ENCODE measurements around the gene WNT11. TPM values are rescaled to one million over a fixed set of nuclear protein-coding genes. Genes with fewer than 3 reads are reported as not detected.

The WNT11 gene
- total RNA-seq, 1 experiment from 2014 or later, result not detected

GRCh38 chr11:76251576-76251975, 45.3 kb upstream of the WNT11 start:
- Histone ChIP-seq H3K79me2 (ENCODE audit: low read depth) (no peaks in the 10 kb centered on the region), H3F3A (ENCODE audit: insufficient read depth, low read depth) (no peaks in the 10 kb centered on the region), H3K27me3 (ENCODE audit: insufficient read depth, low read depth) (peaks cover 33% of the 10 kb centered on the region), H3K4me1 (replicated peaks; ENCODE audit: insufficient read depth) (no peaks in the 10 kb centered on the region), H3K9me2 (ENCODE audit: insufficient read depth) (no peaks in the 10 kb centered on the region), H3K27ac (no peak overlapping the region), H2AFZ (no peak overlapping the region), H3K4me3 (no peak overlapping the region), H3K9me3 (ENCODE audit: insufficient read depth, low read depth) (peaks cover 3% of the 10 kb centered on the region; the same call in 1 of the 2 replicates), H4K20me1 (ENCODE audit: insufficient read depth) (no peaks in the 10 kb centered on the region), H3K4me2 (no peak overlapping the region), H3K36me3 (ENCODE audit: low read depth) (no peaks in the 10 kb centered on the region)
- ChIA-PET POLR2A (ENCODE audit: unreplicated experiment) (no interaction called here), CTCF (no interaction called here)
- intact Hi-C loops (cut with micrococcal nuclease; ENCODE audit: unreplicated experiment), result no loop called here
- DNase-seq, result no peak
- no TSS peak for BruUV-seq (replicated peaks)
- TF ChIP-seq EZH2 (IDR thresholded peaks at IDR 0.05; ENCODE audit: low read depth), result no peak
- TF ChIP-seq CTCF (conservative IDR thresholded peaks at IDR 0.05), result no peak

- Histone ChIP-seq H3K9me3 (ENCODE audit: insufficient read depth, low read depth) (peaks cover 3% of the 10 kb centered on the region; the same call in 1 of the 2 replicates), H3K36me3 (ENCODE audit: low read depth) (no peaks in the 10 kb centered on the region), H4K20me1 (ENCODE audit: insufficient read depth) (no peaks in the 10 kb centered on the region), H3K4me1 (replicated peaks; ENCODE audit: insufficient read depth) (no peaks in the 10 kb centered on the region), H3K4me2 (no peak overlapping the region), H3K79me2 (ENCODE audit: low read depth) (no peaks in the 10 kb centered on the region), H3K4me3 (no peak overlapping the region), H3F3A (ENCODE audit: insufficient read depth, low read depth) (no peaks in the 10 kb centered on the region), H3K27ac (no peak overlapping the region), H3K27me3 (ENCODE audit: insufficient read depth, low read depth) (peaks cover 33% of the 10 kb centered on the region), H2AFZ (no peak overlapping the region), H3K9me2 (ENCODE audit: insufficient read depth) (no peaks in the 10 kb centered on the region)
- ChIA-PET CTCF (no interaction called here), POLR2A (ENCODE audit: unreplicated experiment) (no interaction called here)
- no TSS peak for BruUV-seq (replicated peaks)
- TF ChIP-seq EZH2 (IDR thresholded peaks at IDR 0.05; ENCODE audit: low read depth) (no peak), CTCF (conservative IDR thresholded peaks at IDR 0.05) (no peak)
- no peak for DNase-seq
- intact Hi-C loops (cut with micrococcal nuclease; ENCODE audit: unreplicated experiment), result no loop called here
Measured at GRCh38 chr11:76251226-76251575, 44.9 kb upstream of the WNT11 start.

- Histone ChIP-seq H3K27me3 (ENCODE audit: insufficient read depth, low read depth) (peaks cover 33% of the 10 kb centered on the region), H4K20me1 (ENCODE audit: insufficient read depth) (no peaks in the 10 kb centered on the region), H3K79me2 (ENCODE audit: low read depth) (no peaks in the 10 kb centered on the region), H3K36me3 (ENCODE audit: low read depth) (no peaks in the 10 kb centered on the region), H3K4me3 (no peak overlapping the region), H3K9me3 (ENCODE audit: insufficient read depth, low read depth) (peaks cover 3% of the 10 kb centered on the region; the same call in 1 of the 2 replicates), H3K4me2 (no peak overlapping the region), H3K9me2 (ENCODE audit: insufficient read depth) (no peaks in the 10 kb centered on the region), H3K4me1 (replicated peaks; ENCODE audit: insufficient read depth) (no peaks in the 10 kb centered on the region), H3F3A (ENCODE audit: insufficient read depth, low read depth) (no peaks in the 10 kb centered on the region), H3K27ac (no peak overlapping the region), H2AFZ (no peak overlapping the region)
- BruUV-seq (replicated peaks), result no TSS peak
- intact Hi-C loops (cut with micrococcal nuclease; ENCODE audit: unreplicated experiment), result no loop called here
- POLR2A ChIA-PET (ENCODE audit: unreplicated experiment), result no interaction called here
- TF ChIP-seq CTCF (conservative IDR thresholded peaks at IDR 0.05) (no peak), EZH2 (IDR thresholded peaks at IDR 0.05; ENCODE audit: low read depth) (no peak)
- CTCF ChIA-PET, result no interaction called here
- no peak for DNase-seq
Measured at GRCh38 chr11:76250520-76251225, 44.4 kb upstream of the WNT11 start.

All from PC-9 (cell line).